ENCODE data around the gene PIN1. TPM values are rescaled to one million over a fixed set of nuclear protein-coding genes. Genes with fewer than 3 reads are reported as not detected.

PIN1 gene
- total RNA-seq, 1 experiment from 2014 or later, result 107 TPM

DNA sequence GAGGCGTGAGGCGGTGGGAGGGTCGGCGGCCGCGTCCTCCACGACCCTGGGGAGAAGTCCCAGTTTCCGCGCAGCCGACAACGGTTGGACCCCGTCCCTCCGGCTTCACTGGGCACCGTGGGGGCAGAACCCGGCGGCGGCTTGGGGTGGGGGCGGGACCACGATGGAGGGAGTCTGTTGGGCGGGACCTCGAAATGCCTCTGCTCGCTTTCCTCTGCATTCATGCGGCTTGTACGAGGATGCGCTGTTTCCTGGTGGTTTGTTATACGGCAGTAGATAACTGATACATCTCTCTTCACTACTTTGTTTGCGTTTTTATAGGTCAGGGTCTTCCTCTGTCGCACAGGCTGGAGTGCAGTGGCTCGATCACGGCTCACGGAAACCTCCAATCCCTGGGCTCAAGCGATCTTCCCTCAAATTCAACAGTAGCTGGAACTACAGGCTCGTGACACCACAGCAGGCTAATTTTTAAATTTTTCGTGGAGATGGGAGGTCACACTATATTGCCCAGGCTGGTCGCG lies 42.0 kb upstream of the PIN1 start (continued):
- TF ChIP-seq, protein P1, sequence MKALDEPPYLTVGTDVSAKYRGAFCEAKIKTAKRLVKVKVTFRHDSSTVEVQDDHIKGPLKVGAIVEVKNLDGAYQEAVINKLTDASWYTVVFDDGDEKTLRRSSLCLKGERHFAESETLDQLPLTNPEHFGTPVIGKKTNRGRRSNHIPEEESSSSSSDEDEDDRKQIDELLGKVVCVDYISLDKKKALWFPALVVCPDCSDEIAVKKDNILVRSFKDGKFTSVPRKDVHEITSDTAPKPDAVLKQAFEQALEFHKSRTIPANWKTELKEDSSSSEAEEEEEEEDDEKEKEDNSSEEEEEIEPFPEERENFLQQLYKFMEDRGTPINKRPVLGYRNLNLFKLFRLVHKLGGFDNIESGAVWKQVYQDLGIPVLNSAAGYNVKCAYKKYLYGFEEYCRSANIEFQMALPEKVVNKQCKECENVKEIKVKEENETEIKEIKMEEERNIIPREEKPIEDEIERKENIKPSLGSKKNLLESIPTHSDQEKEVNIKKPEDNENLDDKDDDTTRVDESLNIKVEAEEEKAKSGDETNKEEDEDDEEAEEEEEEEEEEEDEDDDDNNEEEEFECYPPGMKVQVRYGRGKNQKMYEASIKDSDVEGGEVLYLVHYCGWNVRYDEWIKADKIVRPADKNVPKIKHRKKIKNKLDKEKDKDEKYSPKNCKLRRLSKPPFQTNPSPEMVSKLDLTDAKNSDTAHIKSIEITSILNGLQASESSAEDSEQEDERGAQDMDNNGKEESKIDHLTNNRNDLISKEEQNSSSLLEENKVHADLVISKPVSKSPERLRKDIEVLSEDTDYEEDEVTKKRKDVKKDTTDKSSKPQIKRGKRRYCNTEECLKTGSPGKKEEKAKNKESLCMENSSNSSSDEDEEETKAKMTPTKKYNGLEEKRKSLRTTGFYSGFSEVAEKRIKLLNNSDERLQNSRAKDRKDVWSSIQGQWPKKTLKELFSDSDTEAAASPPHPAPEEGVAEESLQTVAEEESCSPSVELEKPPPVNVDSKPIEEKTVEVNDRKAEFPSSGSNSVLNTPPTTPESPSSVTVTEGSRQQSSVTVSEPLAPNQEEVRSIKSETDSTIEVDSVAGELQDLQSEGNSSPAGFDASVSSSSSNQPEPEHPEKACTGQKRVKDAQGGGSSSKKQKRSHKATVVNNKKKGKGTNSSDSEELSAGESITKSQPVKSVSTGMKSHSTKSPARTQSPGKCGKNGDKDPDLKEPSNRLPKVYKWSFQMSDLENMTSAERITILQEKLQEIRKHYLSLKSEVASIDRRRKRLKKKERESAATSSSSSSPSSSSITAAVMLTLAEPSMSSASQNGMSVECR (CRISPR knock-in tag; IDR thresholded peaks at IDR 0.05; ENCODE audit: borderline replicate concordance), result no peak
- 0 out of 2 replicates have a peak, but pooled peaks have one; percentile 9 for TF ChIP-seq NR3C1 (CRISPR knock-in tag; conservative IDR thresholded peaks at IDR 0.05; ENCODE audit: low read depth)
- TF ChIP-seq MYBL2 (CRISPR knock-in tag; IDR thresholded peaks at IDR 0.05), result no peak
- TF ChIP-seq ZNF317 (CRISPR knock-in tag; IDR thresholded peaks at IDR 0.05; ENCODE audit: borderline replicate concordance, low read depth), result 0 out of 2 replicates have a peak, but pooled peaks have one; percentile 6
- TF ChIP-seq, protein P2, sequence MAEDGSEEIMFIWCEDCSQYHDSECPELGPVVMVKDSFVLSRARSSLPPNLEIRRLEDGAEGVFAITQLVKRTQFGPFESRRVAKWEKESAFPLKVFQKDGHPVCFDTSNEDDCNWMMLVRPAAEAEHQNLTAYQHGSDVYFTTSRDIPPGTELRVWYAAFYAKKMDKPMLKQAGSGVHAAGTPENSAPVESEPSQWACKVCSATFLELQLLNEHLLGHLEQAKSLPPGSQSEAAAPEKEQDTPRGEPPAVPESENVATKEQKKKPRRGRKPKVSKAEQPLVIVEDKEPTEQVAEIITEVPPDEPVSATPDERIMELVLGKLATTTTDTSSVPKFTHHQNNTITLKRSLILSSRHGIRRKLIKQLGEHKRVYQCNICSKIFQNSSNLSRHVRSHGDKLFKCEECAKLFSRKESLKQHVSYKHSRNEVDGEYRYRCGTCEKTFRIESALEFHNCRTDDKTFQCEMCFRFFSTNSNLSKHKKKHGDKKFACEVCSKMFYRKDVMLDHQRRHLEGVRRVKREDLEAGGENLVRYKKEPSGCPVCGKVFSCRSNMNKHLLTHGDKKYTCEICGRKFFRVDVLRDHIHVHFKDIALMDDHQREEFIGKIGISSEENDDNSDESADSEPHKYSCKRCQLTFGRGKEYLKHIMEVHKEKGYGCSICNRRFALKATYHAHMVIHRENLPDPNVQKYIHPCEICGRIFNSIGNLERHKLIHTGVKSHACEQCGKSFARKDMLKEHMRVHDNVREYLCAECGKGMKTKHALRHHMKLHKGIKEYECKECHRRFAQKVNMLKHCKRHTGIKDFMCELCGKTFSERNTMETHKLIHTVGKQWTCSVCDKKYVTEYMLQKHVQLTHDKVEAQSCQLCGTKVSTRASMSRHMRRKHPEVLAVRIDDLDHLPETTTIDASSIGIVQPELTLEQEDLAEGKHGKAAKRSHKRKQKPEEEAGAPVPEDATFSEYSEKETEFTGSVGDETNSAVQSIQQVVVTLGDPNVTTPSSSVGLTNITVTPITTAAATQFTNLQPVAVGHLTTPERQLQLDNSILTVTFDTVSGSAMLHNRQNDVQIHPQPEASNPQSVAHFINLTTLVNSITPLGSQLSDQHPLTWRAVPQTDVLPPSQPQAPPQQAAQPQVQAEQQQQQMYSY (CRISPR knock-in tag; IDR thresholded peaks at IDR 0.05), result no peak
- no peak for TF ChIP-seq SMAD4 (CRISPR knock-in tag; IDR thresholded peaks at IDR 0.05)
- TF ChIP-seq, protein P3, sequence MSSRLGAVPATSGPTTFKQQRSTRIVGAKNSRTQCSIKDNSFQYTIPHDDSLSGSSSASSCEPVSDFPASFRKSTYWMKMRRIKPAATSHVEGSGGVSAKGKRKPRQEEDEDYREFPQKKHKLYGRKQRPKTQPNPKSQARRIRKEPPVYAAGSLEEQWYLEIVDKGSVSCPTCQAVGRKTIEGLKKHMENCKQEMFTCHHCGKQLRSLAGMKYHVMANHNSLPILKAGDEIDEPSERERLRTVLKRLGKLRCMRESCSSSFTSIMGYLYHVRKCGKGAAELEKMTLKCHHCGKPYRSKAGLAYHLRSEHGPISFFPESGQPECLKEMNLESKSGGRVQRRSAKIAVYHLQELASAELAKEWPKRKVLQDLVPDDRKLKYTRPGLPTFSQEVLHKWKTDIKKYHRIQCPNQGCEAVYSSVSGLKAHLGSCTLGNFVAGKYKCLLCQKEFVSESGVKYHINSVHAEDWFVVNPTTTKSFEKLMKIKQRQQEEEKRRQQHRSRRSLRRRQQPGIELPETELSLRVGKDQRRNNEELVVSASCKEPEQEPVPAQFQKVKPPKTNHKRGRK (CRISPR knock-in tag; IDR thresholded peaks at IDR 0.05; ENCODE audit: borderline replicate concordance), result no peak

DNA sequence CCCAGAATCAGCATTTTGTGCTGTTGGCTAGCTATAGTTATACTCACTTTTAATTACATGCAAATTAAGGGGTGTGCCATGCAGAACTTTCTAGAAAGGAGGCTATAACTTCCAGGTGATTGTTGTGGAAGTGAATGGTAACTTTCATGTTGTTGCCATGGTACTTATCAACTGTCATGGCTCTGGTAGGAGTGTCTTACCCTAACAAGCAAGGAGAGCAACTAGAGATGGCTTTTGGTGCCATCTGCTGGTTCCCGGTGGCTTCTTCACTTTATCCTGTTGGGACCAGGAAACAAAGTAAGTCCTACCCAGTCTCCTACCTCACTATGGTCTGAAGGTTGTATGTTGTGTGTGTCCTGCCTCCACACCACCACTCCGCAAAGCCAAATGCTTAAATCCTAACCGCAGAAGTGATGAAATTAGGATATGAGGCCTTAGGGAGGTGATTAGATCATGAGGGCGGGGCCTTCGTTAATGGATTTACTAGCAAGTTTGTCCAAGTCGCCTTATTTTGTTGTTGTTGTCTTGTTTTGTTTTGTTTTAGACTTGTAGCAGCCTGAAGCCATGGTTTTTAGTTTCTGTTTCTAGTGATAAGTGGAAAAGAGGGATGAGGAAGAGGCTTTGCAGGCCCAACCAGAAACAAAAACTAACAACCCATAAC lies 38.9 kb upstream of the PIN1 start:
- H3K4me3 Mint-ChIP-seq, result no peak overlapping the region
- ChIA-PET POLR2A (no interaction called here), CTCF (interaction anchor here (0.6 to 1.7 kb wide), 4 partner anchors 39 to 591 kb away, joined by 3 to 9 read pairs (median 4); partner anchors contain the start of gene PIN1)
- H3K36me3 Mint-ChIP-seq, result peaks cover 2% of the 10 kb centered on the region; the same call in 1 of the 2 replicates
- H3K9me3 Mint-ChIP-seq, result no peaks in the 10 kb centered on the region
- H3K27ac Mint-ChIP-seq, result peak overlapping the region; percentile 53
- H3K4me1 Mint-ChIP-seq, result peaks cover 17% of the 10 kb centered on the region
- H3K27me3 Mint-ChIP-seq (ENCODE audit: low read depth), result no peaks in the 10 kb centered on the region
- ATAC-seq, result peak; percentile 24
- TF ChIP-seq, protein P4, sequence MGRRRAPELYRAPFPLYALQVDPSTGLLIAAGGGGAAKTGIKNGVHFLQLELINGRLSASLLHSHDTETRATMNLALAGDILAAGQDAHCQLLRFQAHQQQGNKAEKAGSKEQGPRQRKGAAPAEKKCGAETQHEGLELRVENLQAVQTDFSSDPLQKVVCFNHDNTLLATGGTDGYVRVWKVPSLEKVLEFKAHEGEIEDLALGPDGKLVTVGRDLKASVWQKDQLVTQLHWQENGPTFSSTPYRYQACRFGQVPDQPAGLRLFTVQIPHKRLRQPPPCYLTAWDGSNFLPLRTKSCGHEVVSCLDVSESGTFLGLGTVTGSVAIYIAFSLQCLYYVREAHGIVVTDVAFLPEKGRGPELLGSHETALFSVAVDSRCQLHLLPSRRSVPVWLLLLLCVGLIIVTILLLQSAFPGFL (CRISPR knock-in tag; IDR thresholded peaks at IDR 0.05; ENCODE audit: borderline replicate concordance), result no peak
- TF ChIP-seq, protein P5, sequence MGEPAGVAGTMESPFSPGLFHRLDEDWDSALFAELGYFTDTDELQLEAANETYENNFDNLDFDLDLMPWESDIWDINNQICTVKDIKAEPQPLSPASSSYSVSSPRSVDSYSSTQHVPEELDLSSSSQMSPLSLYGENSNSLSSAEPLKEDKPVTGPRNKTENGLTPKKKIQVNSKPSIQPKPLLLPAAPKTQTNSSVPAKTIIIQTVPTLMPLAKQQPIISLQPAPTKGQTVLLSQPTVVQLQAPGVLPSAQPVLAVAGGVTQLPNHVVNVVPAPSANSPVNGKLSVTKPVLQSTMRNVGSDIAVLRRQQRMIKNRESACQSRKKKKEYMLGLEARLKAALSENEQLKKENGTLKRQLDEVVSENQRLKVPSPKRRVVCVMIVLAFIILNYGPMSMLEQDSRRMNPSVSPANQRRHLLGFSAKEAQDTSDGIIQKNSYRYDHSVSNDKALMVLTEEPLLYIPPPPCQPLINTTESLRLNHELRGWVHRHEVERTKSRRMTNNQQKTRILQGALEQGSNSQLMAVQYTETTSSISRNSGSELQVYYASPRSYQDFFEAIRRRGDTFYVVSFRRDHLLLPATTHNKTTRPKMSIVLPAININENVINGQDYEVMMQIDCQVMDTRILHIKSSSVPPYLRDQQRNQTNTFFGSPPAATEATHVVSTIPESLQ (CRISPR knock-in tag; IDR thresholded peaks at IDR 0.05), result no peak
- TF ChIP-seq, protein P6, sequence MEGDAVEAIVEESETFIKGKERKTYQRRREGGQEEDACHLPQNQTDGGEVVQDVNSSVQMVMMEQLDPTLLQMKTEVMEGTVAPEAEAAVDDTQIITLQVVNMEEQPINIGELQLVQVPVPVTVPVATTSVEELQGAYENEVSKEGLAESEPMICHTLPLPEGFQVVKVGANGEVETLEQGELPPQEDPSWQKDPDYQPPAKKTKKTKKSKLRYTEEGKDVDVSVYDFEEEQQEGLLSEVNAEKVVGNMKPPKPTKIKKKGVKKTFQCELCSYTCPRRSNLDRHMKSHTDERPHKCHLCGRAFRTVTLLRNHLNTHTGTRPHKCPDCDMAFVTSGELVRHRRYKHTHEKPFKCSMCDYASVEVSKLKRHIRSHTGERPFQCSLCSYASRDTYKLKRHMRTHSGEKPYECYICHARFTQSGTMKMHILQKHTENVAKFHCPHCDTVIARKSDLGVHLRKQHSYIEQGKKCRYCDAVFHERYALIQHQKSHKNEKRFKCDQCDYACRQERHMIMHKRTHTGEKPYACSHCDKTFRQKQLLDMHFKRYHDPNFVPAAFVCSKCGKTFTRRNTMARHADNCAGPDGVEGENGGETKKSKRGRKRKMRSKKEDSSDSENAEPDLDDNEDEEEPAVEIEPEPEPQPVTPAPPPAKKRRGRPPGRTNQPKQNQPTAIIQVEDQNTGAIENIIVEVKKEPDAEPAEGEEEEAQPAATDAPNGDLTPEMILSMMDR (IDR thresholded peaks at IDR 0.05), result peak; percentile 62
- TF ChIP-seq NFATC4 (CRISPR knock-in tag; IDR thresholded peaks at IDR 0.05), result no peak
- peak; percentile 87 for DNase-seq (ENCODE audit: low spot score)
